GM19240 (cell line): ENCODE results near the gene SCAMP4.

Source experiments
- DNase-seq: peaks from one replicate; pipeline ENCODE4 v3.0.0; 2011; ENCODE audit warnings: low spot score; ENCODE audit not compliant: insufficient read length

Gene SCAMP4

GRCh38 chr19:1936916-1937610, 31.9 kb downstream of the SCAMP4 start:
- no peak for DNase-seq

- no peak for DNase-seq
These were observed 32.9 kb downstream of the SCAMP4 start for GRCh38 chr19:1938071-1938470.

GRCh38 chr19:1941146-1942077, 36.2 kb downstream of the SCAMP4 start, which contains the start of gene CSNK1G2:
CSNK1G2 (plus strand) TSS chr19:1941172; CDS start chr19:1969773, 28,601 bp downstream.
- DNase-seq: no peak

GRCh38 chr19:1942078-1942933, 37.1 kb downstream of the SCAMP4 start:
- DNase-seq: peak; percentile 75

GRCh38 chr19:1942934-1943555, 37.8 kb downstream of the SCAMP4 start:
- DNase-seq: no peak

- DNase-seq: no peak
These were observed 38.5 kb downstream of the SCAMP4 start for GRCh38 chr19:1943661-1944087.

- no peak for DNase-seq
These were observed 39.1 kb downstream of the SCAMP4 start for GRCh38 chr19:1944088-1944915.

GRCh38 chr19:1944916-1945561, 39.8 kb downstream of the SCAMP4 start:
- no peak for DNase-seq

GRCh38 chr19:1945899-1946298, 40.7 kb downstream of the SCAMP4 start:
- DNase-seq: no peak

GRCh38 chr19:1947651-1948209, 42.5 kb downstream of the SCAMP4 start:
- no peak for DNase-seq

- DNase-seq: no peak
These were observed 44.3 kb downstream of the SCAMP4 start for GRCh38 chr19:1949304-1950101.

- DNase-seq: no peak
These were observed 45.4 kb downstream of the SCAMP4 start for GRCh38 chr19:1950640-1951039.

- no peak for DNase-seq
These were observed 47.4 kb downstream of the SCAMP4 start for GRCh38 chr19:1952635-1953034.

GRCh38 chr19:1953037-1953436, 47.8 kb downstream of the SCAMP4 start:
- DNase-seq: no peak

- DNase-seq: no peak
These were observed 48.4 kb downstream of the SCAMP4 start for GRCh38 chr19:1953441-1954094.

- no peak for DNase-seq
These were observed 49.3 kb downstream of the SCAMP4 start for GRCh38 chr19:1954532-1954933.

GRCh38 chr19:1955171-1956121, 50.2 kb downstream of the SCAMP4 start:
- no peak for DNase-seq
